NCI-H1092 (cell line): ENCODE data around the gene ANKRD11.

Experiments
- DNase-seq: peaks from one replicate; lab custom pipeline; 2025; lab: John Stamatoyannopoulos, UW

The ANKRD11 gene

GRCh38 chr16:89506791-89507191 lies 16.4 kb upstream of the ANKRD11 start:
- no peak for DNase-seq

- no peak for DNase-seq
These were observed 15.7 kb upstream of the ANKRD11 start for GRCh38 chr16:89506113-89506504.

DNA sequence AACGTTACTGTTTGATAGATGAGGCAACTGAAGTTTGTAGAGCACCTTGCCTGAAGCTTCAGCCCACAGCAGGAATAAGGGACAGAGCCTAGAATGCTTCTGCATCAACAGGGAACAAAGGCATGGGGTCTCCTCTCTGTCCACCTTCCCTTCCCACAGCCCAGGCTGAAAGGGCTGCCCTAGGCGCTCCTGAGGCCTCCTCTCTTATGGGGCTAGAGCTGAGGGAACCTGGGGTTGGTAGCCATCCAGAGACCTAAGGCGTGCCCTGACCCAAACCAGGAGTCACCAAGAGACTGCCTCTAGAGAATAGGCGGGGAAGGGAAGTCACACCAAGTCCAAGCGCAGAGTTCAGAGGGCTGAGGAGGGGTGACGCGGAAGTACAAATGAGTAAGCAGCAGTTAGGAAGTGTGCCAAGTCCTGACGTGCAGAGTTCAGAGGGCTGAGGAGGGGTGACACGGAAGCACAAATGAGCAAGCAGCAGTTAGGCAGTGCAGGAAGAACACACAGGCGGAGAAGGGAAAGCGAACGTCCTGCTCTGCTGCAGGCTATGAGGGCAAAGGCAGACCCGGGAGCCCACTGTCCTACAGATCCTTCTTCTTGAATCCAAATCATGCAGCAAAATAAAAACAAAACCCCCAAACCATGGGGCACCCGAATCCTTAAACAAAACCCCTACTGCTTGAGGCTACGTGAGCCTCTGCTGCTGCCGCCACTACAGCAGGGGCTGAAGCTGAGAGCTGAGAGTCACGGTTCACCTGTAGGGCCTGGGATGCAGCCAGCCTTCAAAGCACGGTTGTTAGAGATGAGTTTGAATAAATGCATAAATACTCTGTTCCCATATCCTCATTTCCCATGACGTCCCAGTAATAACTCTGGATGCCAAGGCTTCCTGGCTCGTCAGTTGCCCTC lies 15.1 kb upstream of the ANKRD11 start:
- peak; percentile 41 for DNase-seq

GRCh38 chr16:89504091-89504490 lies 13.7 kb upstream of the ANKRD11 start:
- no peak for DNase-seq

- no peak for DNase-seq
These were observed 11.9 kb upstream of the ANKRD11 start for GRCh38 chr16:89502081-89502843.

DNA sequence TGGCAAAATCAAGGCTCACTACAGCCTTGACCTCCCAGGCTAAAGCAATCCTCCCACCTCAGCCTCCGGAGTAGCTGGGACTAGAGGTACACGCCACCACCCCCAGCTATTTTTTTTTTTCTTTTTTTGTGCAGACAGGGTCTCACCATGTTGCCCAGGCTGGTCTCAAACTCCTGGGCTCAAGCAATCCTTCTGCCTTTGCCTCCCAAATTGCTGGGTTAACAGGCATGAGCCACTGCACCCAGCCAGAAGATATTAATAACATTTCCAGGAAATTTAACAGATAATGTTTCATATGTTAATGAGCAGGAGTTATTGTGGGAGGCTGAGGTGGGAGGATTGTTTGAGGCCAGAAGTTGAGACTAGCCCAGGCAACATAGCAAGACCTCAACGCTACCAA lies 9.4 kb upstream of the ANKRD11 start:
- DNase-seq = no peak

GRCh38 chr16:89498839-89499238 lies 8.5 kb upstream of the ANKRD11 start:
- no peak for DNase-seq

- no peak for DNase-seq
These were observed 4.8 kb upstream of the ANKRD11 start for GRCh38 chr16:89495121-89495520.

DNA sequence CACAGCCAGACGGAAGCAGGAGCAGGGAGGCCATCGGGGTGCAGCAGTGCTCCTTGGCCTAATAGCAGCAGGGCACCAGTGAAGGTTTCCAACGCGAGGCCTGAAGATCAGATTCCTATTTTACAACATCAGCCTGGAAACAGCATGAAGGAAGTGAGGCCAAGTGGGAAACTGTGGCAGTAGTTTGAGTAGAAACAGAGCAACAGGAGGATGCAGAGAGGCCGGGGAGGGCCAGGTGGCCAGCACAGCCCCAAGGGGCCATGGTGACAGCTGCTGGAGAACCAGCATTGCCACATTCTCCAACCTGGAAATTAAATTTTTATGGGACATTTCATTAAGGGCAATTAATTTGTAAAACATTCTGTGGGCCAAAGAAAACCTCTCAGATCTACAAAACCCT lies 3.4 kb upstream of the ANKRD11 start:
- DNase-seq = no peak

- DNase-seq = no peak
These were observed 1.8 kb upstream of the ANKRD11 start for GRCh38 chr16:89491974-89492687.

GRCh38 chr16:89491238-89491869 lies 993 bp upstream of the ANKRD11 start:
- DNase-seq = no peak

DNA sequence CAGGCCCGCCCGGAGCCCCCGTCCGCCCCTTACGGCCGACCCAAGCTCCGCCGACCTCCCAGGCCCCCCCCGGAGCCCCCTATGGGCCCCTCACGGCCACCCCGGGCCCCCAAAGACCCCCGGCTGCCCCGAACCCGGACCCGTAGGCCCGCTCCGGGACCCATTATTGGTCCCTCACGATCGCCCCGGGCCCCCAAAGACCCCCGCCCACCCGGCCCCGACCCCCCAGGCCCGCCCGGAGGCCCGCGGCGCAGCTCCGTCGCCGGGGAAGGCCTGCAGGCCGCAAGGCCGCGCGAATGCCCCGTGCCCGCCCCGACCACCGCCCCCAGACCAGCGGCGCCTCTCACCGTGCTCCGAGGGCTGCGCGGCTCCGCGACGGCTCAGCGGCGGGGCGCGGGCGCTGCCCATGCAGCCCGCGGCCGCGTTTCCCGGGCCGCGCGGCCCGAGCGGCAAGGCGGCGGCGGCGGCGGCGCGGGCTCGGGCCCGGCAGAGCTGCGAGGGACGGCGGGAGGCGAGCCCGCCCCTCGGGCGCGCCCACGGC lies 393 bp downstream of the ANKRD11 start:
- DNase-seq = no peak

DNA sequence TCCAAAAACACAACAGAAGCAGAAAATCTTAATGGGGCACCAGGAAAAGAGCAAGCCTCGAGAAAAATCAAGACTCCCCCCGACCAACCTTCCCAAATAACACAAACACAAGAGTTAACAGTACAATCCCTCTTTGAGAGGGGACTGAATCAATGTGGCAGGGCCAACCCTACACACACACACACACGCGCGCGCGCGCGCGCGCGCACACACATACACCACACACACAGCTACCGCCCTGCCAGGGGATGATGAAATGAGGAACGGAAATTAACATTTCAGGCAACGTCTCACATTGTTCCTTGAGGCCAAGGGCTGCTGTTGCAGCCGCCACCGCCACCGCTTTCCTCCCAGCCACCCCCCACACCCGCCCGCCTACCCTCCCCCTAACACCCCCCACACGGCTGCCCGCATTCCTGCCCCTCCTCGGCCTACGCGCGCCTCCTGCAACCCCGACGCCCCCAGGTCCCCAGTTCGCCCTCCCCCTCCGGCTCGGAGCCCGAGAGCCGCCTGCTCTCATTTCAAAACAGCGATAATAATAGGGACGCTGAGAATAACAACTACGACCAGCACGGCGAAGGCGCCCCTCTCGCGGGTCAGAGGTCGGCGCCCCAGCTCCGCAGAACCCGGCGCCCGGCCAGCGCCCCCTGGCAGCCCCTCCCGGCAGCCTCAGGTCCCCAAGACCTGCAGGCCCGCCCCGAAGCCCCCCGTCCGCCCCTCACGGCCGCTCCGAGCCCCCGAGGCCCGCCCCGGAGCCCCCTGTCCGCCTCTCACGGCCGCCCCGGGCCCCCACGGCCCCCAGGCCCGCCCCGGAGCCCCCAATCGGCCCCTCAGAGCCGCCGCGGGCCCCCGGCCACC lies 1.1 kb downstream of the ANKRD11 start:
- no peak for DNase-seq

- no peak for DNase-seq
These were observed 4.6 kb downstream of the ANKRD11 start for GRCh38 chr16:89485701-89486246.

- no peak for DNase-seq
These were observed 5.3 kb downstream of the ANKRD11 start for GRCh38 chr16:89484923-89485679.

DNA sequence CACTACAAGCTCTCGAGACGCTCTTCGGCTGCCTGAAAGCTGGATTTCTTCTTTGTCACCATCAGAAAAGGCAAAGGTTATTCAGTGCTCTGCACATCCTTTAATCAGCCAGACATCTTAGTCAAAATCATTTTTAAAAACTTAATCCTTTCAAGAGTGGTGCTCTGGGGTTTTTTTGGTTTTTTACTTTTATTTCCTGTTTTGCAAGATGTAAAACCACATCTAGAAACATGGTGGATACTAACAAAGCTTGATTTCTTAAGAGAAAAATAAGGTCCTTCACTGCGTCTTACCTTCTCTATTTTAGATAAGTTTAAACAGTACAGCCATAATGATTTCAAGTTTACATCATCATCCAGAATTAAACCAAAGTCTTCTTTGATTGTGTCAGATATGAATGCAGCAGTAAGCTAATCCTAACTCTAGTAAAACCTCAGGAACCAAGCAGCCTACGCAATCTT lies 6.3 kb downstream of the ANKRD11 start:
- DNase-seq = no peak

GRCh38 chr16:89482817-89483205 lies 7.5 kb downstream of the ANKRD11 start:
- no peak for DNase-seq

- no peak for DNase-seq
These were observed 8.1 kb downstream of the ANKRD11 start for GRCh38 chr16:89482150-89482816.

- no peak for DNase-seq
These were observed 8.9 kb downstream of the ANKRD11 start for GRCh38 chr16:89481356-89481955.
